ENCODE measurements around the gene PDIA5. TPM values are rescaled to one million over a fixed set of nuclear protein-coding genes. Genes with fewer than 3 reads are reported as not detected.

The PDIA5 gene
- total and polyA plus RNA-seq, 9 donors: 11.2 to 58.3 (median 24.3) TPM

DNA sequence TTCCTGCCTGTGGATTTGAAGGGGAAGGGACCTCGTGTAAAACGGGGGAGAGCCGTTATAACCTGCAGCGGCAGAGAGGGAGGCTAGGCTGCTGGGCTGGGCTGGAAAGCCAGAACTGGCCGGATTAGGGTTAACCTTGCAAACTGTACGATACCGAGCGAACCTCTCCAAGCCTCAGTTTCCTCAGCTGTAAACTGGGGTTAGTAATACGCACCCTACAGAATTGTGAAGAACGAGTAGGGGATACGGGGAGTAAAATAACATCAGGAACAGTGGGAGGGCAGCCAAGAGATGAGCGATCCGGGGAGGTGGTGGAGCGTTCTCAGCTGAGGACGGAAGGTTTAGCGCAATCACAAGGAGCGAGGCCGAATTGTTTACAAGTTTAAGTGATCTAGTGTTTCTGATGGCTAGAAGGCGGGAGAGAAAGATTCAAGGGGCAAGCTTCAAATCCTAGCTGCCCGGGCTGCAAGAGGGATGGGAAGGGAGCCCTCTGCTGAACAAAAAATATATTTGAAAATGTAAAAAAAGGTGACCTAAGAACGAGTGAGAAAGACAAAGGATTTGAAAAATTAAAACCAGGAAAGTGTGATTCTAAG is 38.5 kb upstream of the PDIA5 start:
- DNase-seq: peak; percentile 27 to 64 (median 45)
- Histone ChIP-seq H3K4me1 (ENCODE audit: insufficient read depth) (peaks cover 6% of the 10 kb centered on the region), H3K36me3 (no peaks in the 10 kb centered on the region), H3K9me3 (no peaks in the 10 kb centered on the region), H3K4me3 (peak overlapping the region; percentile 43), H3K27ac (peak overlapping the region in 1 of 2 donors; percentile 17), H3K27me3 (no peaks in the 10 kb centered on the region)
- intact Hi-C loops (cut with DNase I): loop anchor here in 2 of 4 donors (5.0 to 10.0 kb wide), 2 partner anchors 71 to 84 kb away; no protein-coding TSS in a partner anchor
- no peak for TF ChIP-seq EP300 (IDR thresholded peaks at IDR 0.05)
- TF ChIP-seq, protein P1, sequence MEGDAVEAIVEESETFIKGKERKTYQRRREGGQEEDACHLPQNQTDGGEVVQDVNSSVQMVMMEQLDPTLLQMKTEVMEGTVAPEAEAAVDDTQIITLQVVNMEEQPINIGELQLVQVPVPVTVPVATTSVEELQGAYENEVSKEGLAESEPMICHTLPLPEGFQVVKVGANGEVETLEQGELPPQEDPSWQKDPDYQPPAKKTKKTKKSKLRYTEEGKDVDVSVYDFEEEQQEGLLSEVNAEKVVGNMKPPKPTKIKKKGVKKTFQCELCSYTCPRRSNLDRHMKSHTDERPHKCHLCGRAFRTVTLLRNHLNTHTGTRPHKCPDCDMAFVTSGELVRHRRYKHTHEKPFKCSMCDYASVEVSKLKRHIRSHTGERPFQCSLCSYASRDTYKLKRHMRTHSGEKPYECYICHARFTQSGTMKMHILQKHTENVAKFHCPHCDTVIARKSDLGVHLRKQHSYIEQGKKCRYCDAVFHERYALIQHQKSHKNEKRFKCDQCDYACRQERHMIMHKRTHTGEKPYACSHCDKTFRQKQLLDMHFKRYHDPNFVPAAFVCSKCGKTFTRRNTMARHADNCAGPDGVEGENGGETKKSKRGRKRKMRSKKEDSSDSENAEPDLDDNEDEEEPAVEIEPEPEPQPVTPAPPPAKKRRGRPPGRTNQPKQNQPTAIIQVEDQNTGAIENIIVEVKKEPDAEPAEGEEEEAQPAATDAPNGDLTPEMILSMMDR (IDR thresholded peaks at IDR 0.05): peak; percentile 26 to 53 (median 40)
- WGBS, 3 donors: 0 to 1% (median 0%) methylated on average over 21 of the region's 21 CpGs

DNA sequence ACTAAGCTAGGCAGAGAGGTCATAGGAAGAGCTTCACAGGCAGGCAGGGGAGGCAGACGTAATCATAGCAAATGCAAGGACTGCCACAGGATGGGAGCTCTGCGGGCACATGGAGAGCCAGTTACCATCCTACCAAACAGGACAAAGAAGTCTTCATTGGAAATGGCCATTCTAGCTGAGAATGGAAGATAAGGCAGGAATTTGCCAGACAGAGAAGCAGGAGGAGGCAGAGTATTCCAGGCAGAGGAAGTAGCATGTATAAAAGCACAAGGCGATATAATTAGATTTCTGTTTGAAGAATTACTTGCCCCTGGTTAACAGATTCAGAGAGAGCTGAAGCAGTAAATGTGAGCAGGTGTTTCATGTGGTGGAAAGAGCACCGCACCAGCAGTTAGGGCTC is 35.8 kb upstream of the PDIA5 start:
- Histone ChIP-seq H3K27ac (no peak overlapping the region), H3K4me3 (no peak overlapping the region), H3K27me3 (no peaks in the 10 kb centered on the region), H3K9me3 (no peaks in the 10 kb centered on the region), H3K4me1 (ENCODE audit: insufficient read depth) (peaks cover 6% of the 10 kb centered on the region), H3K36me3 (no peaks in the 10 kb centered on the region)
- WGBS, 3 donors: 54 to 68% (median 59%) methylated on average over 4 of the region's 4 CpGs
- TF ChIP-seq POLR2A (IDR thresholded peaks at IDR 0.05) (no peak), EP300 (IDR thresholded peaks at IDR 0.05) (no peak)
- TF ChIP-seq, protein P1 (IDR thresholded peaks at IDR 0.05): no peak
- DNase-seq: no peak
- intact Hi-C loops (cut with DNase I): no loop called here

DNA sequence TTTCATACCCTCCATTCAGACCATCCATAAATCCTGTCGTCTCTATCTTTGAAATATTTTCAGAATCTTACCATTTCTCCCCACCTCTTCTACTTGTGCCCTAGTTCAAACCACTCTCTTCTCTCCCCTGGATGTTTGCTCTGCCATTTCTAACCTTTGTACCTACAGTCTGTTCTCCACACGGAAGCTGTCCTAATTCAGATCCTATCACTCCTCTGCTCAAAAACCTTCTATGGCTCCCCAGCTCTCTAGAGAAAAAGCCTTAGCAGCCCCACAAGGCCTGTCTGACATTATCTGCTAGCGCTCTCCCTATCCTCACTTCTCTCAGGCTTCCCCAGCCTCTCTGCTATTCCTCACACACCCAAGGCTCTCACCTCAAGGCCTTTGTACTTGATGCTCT is 34.8 kb upstream of the PDIA5 start:
- Histone ChIP-seq H3K4me1 (ENCODE audit: insufficient read depth) (peaks cover 4% of the 10 kb centered on the region), H3K27me3 (no peaks in the 10 kb centered on the region), H3K36me3 (no peaks in the 10 kb centered on the region), H3K9me3 (no peaks in the 10 kb centered on the region), H3K27ac (no peak overlapping the region), H3K4me3 (no peak overlapping the region)
- DNase-seq: no peak
- intact Hi-C loops (cut with DNase I): no loop called here
- TF ChIP-seq POLR2A (IDR thresholded peaks at IDR 0.05) (no peak), EP300 (IDR thresholded peaks at IDR 0.05) (no peak)
- TF ChIP-seq, protein P1 (IDR thresholded peaks at IDR 0.05): no peak
- WGBS, 3 donors: 65 to 71% (median 68%) methylated on average over 3 of the region's 3 CpGs

DNA sequence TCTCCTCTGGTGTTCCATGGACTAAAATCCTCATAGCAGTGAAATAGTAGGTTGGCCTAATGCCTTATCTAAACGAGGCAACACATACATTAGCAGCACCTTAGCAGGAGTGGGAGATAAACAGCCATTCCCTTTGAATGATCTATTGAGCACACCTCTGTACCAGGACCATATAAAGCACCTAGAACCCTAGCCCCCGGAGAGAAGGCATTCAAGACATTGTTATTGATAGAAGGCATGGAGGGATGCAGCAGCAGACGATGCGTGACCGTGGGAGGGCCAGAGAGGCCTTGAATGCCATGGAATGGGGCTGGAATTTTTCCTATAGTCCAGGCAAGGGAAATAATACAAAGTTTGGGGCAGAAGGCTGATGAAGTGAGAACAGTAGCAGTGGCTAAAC is 32.7 kb upstream of the PDIA5 start:
- no peak overlapping the region for H3K27ac ChIP-seq
- no peaks in the 10 kb centered on the region for H3K9me3 ChIP-seq
- H3K4me1 ChIP-seq (ENCODE audit: insufficient read depth): no peaks in the 10 kb centered on the region
- 68 to 83% (median 71%) methylated on average over 5 of the region's 5 CpGs for WGBS, 3 donors
- TF ChIP-seq, protein P1 (IDR thresholded peaks at IDR 0.05): no peak
- no peak for TF ChIP-seq EP300 (IDR thresholded peaks at IDR 0.05)
- TF ChIP-seq POLR2A (IDR thresholded peaks at IDR 0.05): no peak
- intact Hi-C loops (cut with DNase I): no loop called here
- no peak for DNase-seq
- H3K27me3 ChIP-seq: no peaks in the 10 kb centered on the region
- H3K4me3 ChIP-seq: no peak overlapping the region
- H3K36me3 ChIP-seq: no peaks in the 10 kb centered on the region
